IMR-90 (cell line): Measurements from ENCODE around the gene IFIT3.

Experiments
- CEBPB ChIP-seq: IDR thresholded peaks from 2 replicates; pipeline ENCODE4 v1.6.1; 2012; ENCODE audit warnings: low read depth, low read length, improper control_type of control experiment
- CHD1 ChIP-seq: IDR thresholded peaks from 2 replicates; pipeline ENCODE4 v1.6.1; 2012; ENCODE audit warnings: low read depth, low read length, improper control_type of control experiment
- ELK1 ChIP-seq: fragments of 150-350 bp; IDR thresholded peaks from 2 replicates; pipeline ENCODE4 v1.6.1; 2016; ENCODE audit warnings: low read depth, mild to moderate bottlenecking, low read length, moderate library complexity, borderline replicate concordance
- MAFK ChIP-seq: IDR thresholded peaks from 2 replicates; pipeline ENCODE4 v1.6.1; 2012; ENCODE audit warnings: low read depth, low read length, improper control_type of control experiment
- MAZ ChIP-seq: IDR thresholded peaks from 2 replicates; pipeline ENCODE4 v1.6.1; 2012; ENCODE audit warnings: low read depth, mild to moderate bottlenecking, low read length, improper control_type of control experiment, moderate library complexity, borderline replicate concordance
- MXI1 ChIP-seq: IDR thresholded peaks from 2 replicates; pipeline ENCODE4 v1.6.1; 2012; ENCODE audit warnings: low read depth, mild to moderate bottlenecking, low read length, moderate library complexity, borderline replicate concordance
- POLR2A ChIP-seq: IDR thresholded peaks from 2 replicates; pipeline ENCODE4 v1.6.1; 2012; ENCODE audit warnings: mild to moderate bottlenecking, low read depth, low read length
- TF ChIP-seq, protein P1 (sequence below): conservative IDR thresholded peaks from 2 replicates; pipeline ENCODE4 v1.5.1; 2012; ENCODE audit warnings: mild to moderate bottlenecking, low read depth, low read length, improper control_type of control experiment

GRCh38 chr10:89341649-89342048 is 13.9 kb downstream of the IFIT3 start:
- TF ChIP-seq, protein P1, sequence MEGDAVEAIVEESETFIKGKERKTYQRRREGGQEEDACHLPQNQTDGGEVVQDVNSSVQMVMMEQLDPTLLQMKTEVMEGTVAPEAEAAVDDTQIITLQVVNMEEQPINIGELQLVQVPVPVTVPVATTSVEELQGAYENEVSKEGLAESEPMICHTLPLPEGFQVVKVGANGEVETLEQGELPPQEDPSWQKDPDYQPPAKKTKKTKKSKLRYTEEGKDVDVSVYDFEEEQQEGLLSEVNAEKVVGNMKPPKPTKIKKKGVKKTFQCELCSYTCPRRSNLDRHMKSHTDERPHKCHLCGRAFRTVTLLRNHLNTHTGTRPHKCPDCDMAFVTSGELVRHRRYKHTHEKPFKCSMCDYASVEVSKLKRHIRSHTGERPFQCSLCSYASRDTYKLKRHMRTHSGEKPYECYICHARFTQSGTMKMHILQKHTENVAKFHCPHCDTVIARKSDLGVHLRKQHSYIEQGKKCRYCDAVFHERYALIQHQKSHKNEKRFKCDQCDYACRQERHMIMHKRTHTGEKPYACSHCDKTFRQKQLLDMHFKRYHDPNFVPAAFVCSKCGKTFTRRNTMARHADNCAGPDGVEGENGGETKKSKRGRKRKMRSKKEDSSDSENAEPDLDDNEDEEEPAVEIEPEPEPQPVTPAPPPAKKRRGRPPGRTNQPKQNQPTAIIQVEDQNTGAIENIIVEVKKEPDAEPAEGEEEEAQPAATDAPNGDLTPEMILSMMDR, result no peak
- TF ChIP-seq CEBPB (no peak), MXI1 (no peak), POLR2A (no peak), MAZ (no peak), MAFK (0 out of 2 replicates have a peak, but pooled peaks have one; percentile 7), CHD1 (no peak), ELK1 (no peak)
